Measurements from ENCODE around the gene PLCB1. TPM values are rescaled to one million over a fixed set of nuclear protein-coding genes. Genes with fewer than 3 reads are reported as not detected.
"Not testable (repeated sequence)": the region's sequence is repeated elsewhere in the genome, so short reads cannot be mapped to it uniquely, and the experiment has no call there.

PLCB1 gene
- total RNA-seq, 4 donors from 2014 or later = 7.2 to 28.1 (median 9.6) TPM

GRCh38 chr20:8434326-8434876, 302.3 kb downstream of the PLCB1 start:
- Histone ChIP-seq H3K36me3 (no peaks in the 10 kb centered on the region), H3K4me1 (peaks cover 0 to 5% (median 0%) of the 10 kb centered on the region in 4 donors), H3K9me3 (no peaks in the 10 kb centered on the region), H3K4me3 (no peak overlapping the region), H3K27ac (no peak overlapping the region), H3K27me3 (no peaks in the 10 kb centered on the region)
- no peak for DNase-seq
- no peak for TF ChIP-seq CTCF (IDR thresholded peaks at IDR 0.05)

GRCh38 chr20:8435285-8436035, 303.4 kb downstream of the PLCB1 start:
- Histone ChIP-seq H3K4me3 (no peak overlapping the region), H3K36me3 (no peaks in the 10 kb centered on the region), H3K4me1 (peaks cover 0 to 5% (median 0%) of the 10 kb centered on the region in 4 donors), H3K27me3 (no peaks in the 10 kb centered on the region), H3K27ac (no peak overlapping the region), H3K9me3 (no peaks in the 10 kb centered on the region)
- no peak for DNase-seq
- no peak for TF ChIP-seq CTCF (IDR thresholded peaks at IDR 0.05)
- TF ChIP-seq POLR2A (IDR thresholded peaks at IDR 0.05) = no peak

- H3K27me3 ChIP-seq, H3K27ac ChIP-seq, DNase-seq, H3K36me3 ChIP-seq, H3K4me3 ChIP-seq, H3K4me1 ChIP-seq, H3K9me3 ChIP-seq: not testable (repeated sequence)
Observed at GRCh38 chr20:8436938-8437337, 304.9 kb downstream of the PLCB1 start.

- no peak overlapping the region for H3K27ac ChIP-seq
- no peaks in the 10 kb centered on the region for H3K27me3 ChIP-seq
- no peaks in the 10 kb centered on the region for H3K36me3 ChIP-seq
- no peak for TF ChIP-seq CTCF (IDR thresholded peaks at IDR 0.05)
- TF ChIP-seq POLR2A (IDR thresholded peaks at IDR 0.05) = no peak
- DNase-seq = no peak
- no peaks in the 10 kb centered on the region for H3K9me3 ChIP-seq
- H3K4me1 ChIP-seq = no peaks in the 10 kb centered on the region
- no peak overlapping the region for H3K4me3 ChIP-seq
Observed at GRCh38 chr20:8438748-8439147, 306.7 kb downstream of the PLCB1 start.

- no peak for DNase-seq
- no peaks in the 10 kb centered on the region for H3K27me3 ChIP-seq
- TF ChIP-seq POLR2A (IDR thresholded peaks at IDR 0.05) = no peak
- H3K36me3 ChIP-seq = no peaks in the 10 kb centered on the region
- no peaks in the 10 kb centered on the region for H3K4me1 ChIP-seq
- H3K27ac ChIP-seq = no peak overlapping the region
- H3K4me3 ChIP-seq = no peak overlapping the region
- H3K9me3 ChIP-seq = no peaks in the 10 kb centered on the region
Observed at GRCh38 chr20:8443464-8444072, 311.5 kb downstream of the PLCB1 start.

- DNase-seq = no peak
- H3K27ac ChIP-seq = no peak overlapping the region
Observed at GRCh38 chr20:8447262-8448120, 315.4 kb downstream of the PLCB1 start.

More at GRCh38 chr20:8447262-8448120, 315.4 kb downstream of the PLCB1 start:
- Histone ChIP-seq H3K4me3 (no peak overlapping the region), H3K27me3 (no peaks in the 10 kb centered on the region), H3K4me1 (no peaks in the 10 kb centered on the region), H3K9me3 (no peaks in the 10 kb centered on the region), H3K36me3 (no peaks in the 10 kb centered on the region)
- no peak for TF ChIP-seq POLR2A (IDR thresholded peaks at IDR 0.05)
- no peak for TF ChIP-seq CTCF (IDR thresholded peaks at IDR 0.05)

All from Peyer's patch (tissue), 4 donors.